ENCODE measurements around the gene GEMIN2. TPM values are rescaled to one million over a fixed set of nuclear protein-coding genes. Genes with fewer than 3 reads are reported as not detected.

The GEMIN2 gene
- total and polyA plus RNA-seq, 2 donors (not counting 3 experiments of a cell fraction or from before 2014, with no cell fraction given), result 14.3 to 19.5 TPM

DNA sequence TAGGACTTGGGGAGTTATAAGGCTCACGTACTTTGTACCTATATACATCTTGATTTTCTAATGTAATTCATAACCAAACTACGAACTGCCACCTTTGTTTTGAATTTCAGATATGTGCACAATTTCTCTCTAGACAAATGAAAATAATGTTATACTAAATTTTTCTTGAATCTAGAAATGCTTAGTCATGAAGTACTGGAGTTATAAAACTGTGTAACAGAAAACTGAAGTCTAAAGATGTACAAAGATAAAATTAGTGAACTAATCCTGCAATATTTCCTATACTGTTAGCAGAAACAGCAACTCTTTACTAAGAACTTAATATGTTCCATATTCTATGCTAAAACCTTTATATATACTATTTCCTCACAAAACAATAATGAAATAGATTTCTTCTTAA lies 26.6 kb upstream of the GEMIN2 start:
- POLR2A ChIA-PET, result no interaction called here
- Histone ChIP-seq H3K4me3 (replicated peaks in 1 of 3; ENCODE audit: insufficient read depth in 1 of 3, low read depth in 1 of 3, low read length in 3 of 3) (no peak overlapping the region), H3K9me1 (replicated peaks; ENCODE audit: control insufficient read depth, extremely low read depth, insufficient read depth, low read length) (no peaks in the 10 kb centered on the region), H3K27me3 (ENCODE audit: control insufficient read depth in 2 of 2, insufficient read depth in 2 of 2, low read length in 2 of 2) (no peaks in the 10 kb centered on the region), H3K36me3 (ENCODE audit: control insufficient read depth in 2 of 2, extremely low read depth in 1 of 2, insufficient read depth in 2 of 2, low read length in 2 of 2) (peaks cover 27 to 33% of the 10 kb centered on the region in 2 experiments), H3K79me2 (ENCODE audit: control insufficient read depth, insufficient read depth, low read length) (peaks cover 10% of the 10 kb centered on the region), H3K4me1 (ENCODE audit: control insufficient read depth, extremely low read depth, insufficient read depth, low read length) (no peaks in the 10 kb centered on the region), H2AFZ (ENCODE audit: low read depth, low read length) (no peak overlapping the region), H3K9ac (replicated peaks; ENCODE audit: extremely low read depth, insufficient read depth, low read length) (no peak overlapping the region), H3K27ac (ENCODE audit: insufficient read depth, low read depth, low read length) (no peak overlapping the region), H3K4me2 (ENCODE audit: insufficient read depth, low read length) (no peak overlapping the region), H4K20me1 (replicated peaks; ENCODE audit: control insufficient read depth, extremely low read depth, insufficient read depth, low read length) (peaks cover 4% of the 10 kb centered on the region), H3K9me3 (replicated peaks; ENCODE audit: control insufficient read depth, insufficient read depth, low read length) (no peaks in the 10 kb centered on the region)
- BruUV-seq (replicated peaks), result no TSS peak
- CTCF ChIA-PET, result no interaction called here
- DNase-seq (ENCODE audit: low read depth, low spot score), result no peak
- TF ChIP-seq GATA2 (IDR thresholded peaks at IDR 0.05; ENCODE audit: insufficient read depth, insufficient read length, low read depth, low read length) (no peak), EZH2 (IDR thresholded peaks at IDR 0.05; ENCODE audit: borderline replicate concordance, low read depth, low read length, severe bottlenecking) (no peak), FOS (IDR thresholded peaks at IDR 0.05; ENCODE audit: borderline replicate concordance, insufficient read depth, low read length) (no peak), JUN (IDR thresholded peaks at IDR 0.05; ENCODE audit: borderline replicate concordance, insufficient read depth, insufficient read length, low read depth) (no peak), POLR2AphosphoS5 (IDR thresholded peaks at IDR 0.05; ENCODE audit: insufficient read depth, low read depth, low read length) (no peak), POLR2A (IDR thresholded peaks at IDR 0.05; ENCODE audit: low read depth, low read length) (no peak), MYC (IDR thresholded peaks at IDR 0.05; ENCODE audit: low read depth, low read length) (no peak), CTCF (IDR thresholded peaks at IDR 0.05; ENCODE audit: extremely low read depth in 1 of 2, insufficient read depth in 1 of 2, low read depth in 1 of 2, low read length in 2 of 2) (no peak)
- TF ChIP-seq, protein P1, sequence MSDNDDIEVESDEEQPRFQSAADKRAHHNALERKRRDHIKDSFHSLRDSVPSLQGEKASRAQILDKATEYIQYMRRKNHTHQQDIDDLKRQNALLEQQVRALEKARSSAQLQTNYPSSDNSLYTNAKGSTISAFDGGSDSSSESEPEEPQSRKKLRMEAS (IDR thresholded peaks at IDR 0.05; ENCODE audit: insufficient read depth, insufficient read length), result no peak
- dilution Hi-C loops (cut with MboI; ENCODE audit: extremely low pct_ligation_motif_present, low sequenced_read_pairs), result no loop called here
- intact Hi-C loops (cut with micrococcal nuclease), result no loop called here
- FAIRE-seq, result no peak

Measured in endothelial cell of umbilical vein (primary cell).